Activated gamma-delta T cell treated with Interleukin-2 at 50 U/mL for 16 hours (primary cell): Measurements from ENCODE around the gene ITSN1.
A peak's percentile ranks its signal among the peaks of the same experiment; 100 is the strongest.

Source experiments
- DNase-seq: peaks from one replicate; pipeline ENCODE4 v3.0.0-alpha.2; 2020

The ITSN1 gene

GRCh38 chr21:33869873-33870272 is 227.6 kb downstream of the ITSN1 start:
- no peak for DNase-seq

- DNase-seq = no peak
Observed at GRCh38 chr21:33870768-33871167, 228.5 kb downstream of the ITSN1 start.

GRCh38 chr21:33871171-33871570 is 228.9 kb downstream of the ITSN1 start:
- no peak for DNase-seq

GRCh38 chr21:33872881-33873515 is 230.7 kb downstream of the ITSN1 start:
- no peak for DNase-seq

DNA sequence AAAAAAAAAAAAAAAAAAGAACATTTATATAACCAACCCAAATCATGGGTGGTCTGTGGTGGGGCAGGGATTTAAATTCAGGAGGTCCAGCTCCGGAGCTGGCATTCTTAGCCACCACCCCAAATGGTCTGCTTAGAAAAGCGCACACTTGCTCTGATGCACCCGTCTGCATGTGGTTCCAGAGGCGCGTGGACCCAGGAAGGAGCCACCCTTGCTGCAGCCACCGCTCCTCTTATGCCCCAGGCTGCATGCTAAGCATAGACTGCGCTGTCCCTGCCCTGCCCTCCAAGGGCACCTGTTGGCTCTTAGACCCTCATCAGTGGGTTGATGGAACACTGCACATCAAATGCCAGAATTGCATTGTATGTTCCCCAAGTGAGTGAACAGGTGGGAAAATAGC is 231.9 kb downstream of the ITSN1 start:
- DNase-seq = no peak

GRCh38 chr21:33875026-33875695 is 232.9 kb downstream of the ITSN1 start:
- no peak for DNase-seq

GRCh38 chr21:33878824-33879223 is 236.5 kb downstream of the ITSN1 start:
- no peak for DNase-seq

DNA sequence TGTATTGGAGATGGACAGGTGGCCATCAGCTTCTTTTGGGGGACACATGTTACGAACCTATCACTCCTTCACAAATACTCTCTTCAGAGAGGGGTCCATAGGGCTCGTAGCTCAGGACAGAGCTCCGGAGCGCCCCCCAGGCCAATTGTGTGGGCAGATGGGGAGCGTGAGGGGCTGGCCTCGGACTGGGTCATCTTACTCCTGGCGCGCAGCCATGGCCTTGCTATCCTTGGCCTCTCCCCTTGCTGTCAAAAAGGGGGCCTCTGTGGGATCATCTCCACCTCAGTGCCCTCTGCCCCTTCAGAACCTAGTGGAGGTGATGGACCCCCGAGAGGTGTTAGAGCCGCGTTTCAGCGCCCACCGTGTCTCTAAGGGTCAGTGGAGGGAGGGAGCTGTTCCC is 238.3 kb downstream of the ITSN1 start:
- no peak for DNase-seq

- no peak for DNase-seq
Observed at GRCh38 chr21:33881689-33882440, 239.6 kb downstream of the ITSN1 start.

DNA sequence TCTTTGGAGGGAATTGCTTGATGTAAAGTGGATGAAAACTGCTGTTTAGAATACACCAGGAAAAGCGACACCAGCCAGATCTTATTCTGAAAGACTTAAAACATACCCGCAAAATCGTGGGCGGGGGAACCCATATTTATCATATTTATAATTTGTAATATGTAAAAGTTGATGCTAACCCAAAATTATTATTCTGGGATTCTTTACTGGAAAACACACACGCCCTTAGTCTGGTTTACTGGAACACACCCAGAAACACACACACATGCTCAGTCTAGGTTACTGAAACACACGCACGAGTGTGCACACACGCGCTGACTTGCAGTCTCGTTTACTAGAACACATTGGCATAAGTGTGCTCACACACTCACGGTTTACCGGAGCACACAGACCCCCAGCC is 240.8 kb downstream of the ITSN1 start:
- no peak for DNase-seq

GRCh38 chr21:33884376-33885171 is 242.3 kb downstream of the ITSN1 start:
- no peak for DNase-seq

DNA sequence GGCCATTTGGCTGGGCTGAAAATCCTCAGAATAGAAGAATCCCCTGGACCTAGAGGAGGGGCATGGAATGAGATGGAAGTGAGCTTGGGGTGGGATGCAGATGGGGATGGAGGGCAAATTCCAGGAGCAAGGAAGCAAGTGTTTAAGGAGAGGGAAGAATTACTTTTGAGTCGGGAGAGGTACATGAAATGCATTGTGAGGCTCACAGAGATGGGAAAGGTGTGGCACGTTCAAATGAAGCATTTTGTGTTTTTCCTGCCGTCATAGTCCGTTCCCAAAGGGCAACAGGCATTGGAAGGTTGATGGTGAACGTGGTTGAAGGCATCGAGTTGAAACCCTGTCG is 242.8 kb downstream of the ITSN1 start:
- DNase-seq = no peak

DNA sequence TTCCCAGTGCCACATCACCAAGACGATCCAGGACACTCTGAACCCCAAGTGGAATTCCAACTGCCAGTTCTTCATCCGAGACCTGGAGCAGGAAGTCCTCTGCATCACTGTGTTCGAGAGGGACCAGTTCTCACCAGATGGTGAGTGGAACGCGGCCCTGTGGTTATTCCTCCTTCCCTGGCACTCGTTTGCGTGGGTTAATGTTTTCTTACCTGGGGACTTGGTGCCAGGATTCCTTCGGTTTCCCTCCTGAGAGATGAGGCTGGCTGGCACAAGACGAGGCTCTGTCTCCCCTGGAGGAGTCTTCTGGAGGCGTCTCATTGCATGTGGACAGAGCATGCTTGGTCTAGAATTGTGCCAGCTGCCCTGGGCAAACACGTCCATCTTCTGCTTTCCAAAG is 244.0 kb downstream of the ITSN1 start:
- DNase-seq = no peak

DNA sequence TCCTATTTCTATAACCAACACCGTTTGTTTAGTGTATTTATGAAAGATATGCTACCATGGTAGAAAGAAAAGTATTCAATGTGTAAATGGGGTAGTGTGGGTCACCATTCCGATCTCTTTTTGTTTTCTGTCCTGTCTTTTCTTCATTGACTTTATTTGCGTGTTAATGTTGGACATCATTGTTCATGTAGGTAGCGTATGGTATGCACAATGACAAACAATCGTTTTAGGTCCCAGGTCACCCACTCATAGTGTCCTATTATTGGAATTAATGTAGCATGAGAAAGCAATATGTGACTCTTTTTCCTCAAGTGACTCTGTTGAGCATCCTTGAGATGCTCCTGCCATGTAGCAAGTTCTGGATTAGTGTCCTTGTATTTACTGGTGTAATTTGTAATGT is 247.9 kb downstream of the ITSN1 start:
- no peak for DNase-seq

DNA sequence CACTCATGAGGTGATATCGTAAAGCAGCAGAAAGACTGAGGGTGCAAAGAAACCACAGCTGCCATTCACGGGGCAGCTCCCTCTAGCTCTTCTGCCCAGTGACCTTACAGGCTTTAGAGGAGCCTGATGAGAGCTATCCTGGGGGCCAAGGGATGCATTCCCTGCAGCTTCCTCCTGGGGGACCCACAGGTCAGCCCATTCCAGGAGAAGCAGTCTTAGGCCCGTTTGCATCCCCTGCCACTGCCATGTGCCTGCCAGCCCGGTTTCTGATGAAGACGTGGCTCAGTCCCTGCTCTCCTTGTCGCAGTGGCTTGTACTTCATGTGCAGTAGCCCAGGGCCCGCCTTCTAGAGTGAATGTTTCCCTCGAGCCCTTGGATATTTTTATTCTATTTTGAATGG is 250.6 kb downstream of the ITSN1 start:
- DNase-seq = no peak

- no peak for DNase-seq
Observed at GRCh38 chr21:33893917-33894316, 251.6 kb downstream of the ITSN1 start.

GRCh38 chr21:33894736-33895288 is 252.5 kb downstream of the ITSN1 start:
- peak; percentile 63 for DNase-seq

DNA sequence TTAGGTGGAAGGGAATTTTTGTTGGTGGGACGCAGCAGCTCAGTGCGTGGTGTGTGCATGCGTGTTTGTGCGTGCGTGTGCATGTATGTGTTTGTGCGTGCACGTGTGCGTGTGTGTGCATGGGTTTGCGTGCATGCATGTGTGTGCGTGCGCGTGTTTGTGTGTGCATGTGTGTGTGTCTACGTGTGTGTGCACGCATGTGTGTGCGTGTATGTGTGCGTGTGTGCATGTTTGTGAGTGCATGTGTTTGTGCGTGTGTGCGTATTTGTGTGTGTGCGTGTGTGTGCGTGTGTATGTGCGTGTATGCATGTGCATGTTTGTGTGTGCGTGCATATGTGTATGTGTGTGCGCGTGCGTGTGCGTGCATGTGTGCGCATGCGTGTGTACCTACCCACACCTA is 253.1 kb downstream of the ITSN1 start:
- no peak for DNase-seq

DNA sequence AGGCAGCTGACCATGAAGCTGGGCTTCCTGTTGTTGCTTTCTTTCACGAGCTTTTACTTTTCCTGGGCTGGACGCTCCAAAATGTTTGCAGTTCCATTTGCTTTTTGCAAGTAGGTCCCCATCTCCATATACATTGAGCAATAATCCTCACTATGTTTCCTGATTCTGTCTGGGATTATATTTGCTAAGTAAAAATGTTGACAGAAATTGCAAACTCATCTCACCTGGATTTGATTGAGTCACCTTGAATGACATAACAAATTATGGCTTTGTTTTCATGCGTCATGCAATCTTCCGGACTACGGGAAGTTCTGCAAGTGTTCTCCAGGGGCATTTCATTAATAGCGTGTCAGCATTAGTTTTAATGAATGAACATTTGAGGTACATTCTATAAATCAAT is 254.4 kb downstream of the ITSN1 start:
- no peak for DNase-seq

GRCh38 chr21:33897098-33897497 is 254.8 kb downstream of the ITSN1 start:
- DNase-seq = no peak

DNA sequence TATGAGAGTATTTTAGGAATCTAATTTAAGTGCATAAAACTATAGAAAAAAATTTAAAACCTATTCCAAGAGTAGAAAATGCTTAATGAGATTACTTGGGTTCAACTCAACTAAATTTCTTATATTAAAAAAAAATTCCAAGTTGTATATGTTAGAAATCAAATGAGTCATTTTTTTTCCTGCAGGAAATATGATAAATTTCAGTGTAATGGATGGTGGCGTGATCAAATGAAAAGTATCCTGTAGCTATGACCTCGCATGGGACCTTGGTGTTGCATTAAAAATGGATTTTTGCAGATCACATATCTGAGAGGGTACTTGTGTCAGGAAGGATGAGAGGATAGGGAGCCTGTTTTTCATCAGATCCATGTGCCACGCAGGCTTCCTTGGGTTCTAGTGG is 255.4 kb downstream of the ITSN1 start:
- DNase-seq = no peak

- no peak for DNase-seq
Observed at GRCh38 chr21:33898586-33898985, 256.3 kb downstream of the ITSN1 start.

- no peak for DNase-seq
Observed at GRCh38 chr21:33899199-33899598, 256.9 kb downstream of the ITSN1 start.
